ENCODE measurements around the gene PRSS50.

The PRSS50 gene

DNA sequence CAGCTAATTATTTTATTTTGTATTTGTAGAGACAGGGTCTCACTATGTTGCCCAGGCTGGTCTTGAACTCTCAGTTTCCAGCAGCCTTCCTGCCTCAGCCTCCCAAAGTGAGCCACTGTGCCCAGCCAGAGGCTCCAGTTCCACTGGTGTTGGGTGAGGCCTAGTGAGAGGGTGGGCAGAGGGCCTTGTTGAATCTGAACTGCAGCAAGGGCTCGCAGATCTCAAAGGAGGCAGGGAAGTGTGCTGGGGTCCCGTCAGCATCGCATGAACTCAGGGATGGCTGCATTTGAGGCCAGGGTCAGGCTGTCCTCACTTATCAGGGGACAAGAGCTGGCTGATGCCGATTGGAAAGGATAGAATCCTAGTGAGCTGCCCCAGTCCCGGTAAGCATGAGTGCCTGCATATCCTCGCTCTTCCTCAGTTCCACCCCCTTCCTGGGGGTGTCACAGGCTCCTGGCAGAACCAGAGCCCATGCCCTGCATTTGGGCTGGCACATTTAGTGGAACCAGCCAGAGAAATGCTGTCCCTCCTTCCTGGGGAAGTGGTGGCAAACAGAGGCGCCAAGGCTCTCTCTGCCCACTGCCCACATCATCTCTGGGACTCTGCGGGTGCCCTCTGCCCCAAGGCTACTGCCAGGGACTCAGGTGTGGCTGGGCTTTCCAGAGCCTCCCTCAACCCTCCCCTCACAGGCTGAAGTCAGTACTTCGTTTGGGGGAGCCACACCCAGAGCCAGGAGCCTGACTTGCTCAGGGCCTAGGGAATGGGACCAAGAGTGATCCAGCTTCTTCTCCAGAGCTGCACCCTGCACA is 48.3 kb downstream of the PRSS50 start:
- DNase-seq: no peak

- no peak for DNase-seq
Measured at GRCh38 chr3:46668591-46668990, 49.1 kb downstream of the PRSS50 start.

DNA sequence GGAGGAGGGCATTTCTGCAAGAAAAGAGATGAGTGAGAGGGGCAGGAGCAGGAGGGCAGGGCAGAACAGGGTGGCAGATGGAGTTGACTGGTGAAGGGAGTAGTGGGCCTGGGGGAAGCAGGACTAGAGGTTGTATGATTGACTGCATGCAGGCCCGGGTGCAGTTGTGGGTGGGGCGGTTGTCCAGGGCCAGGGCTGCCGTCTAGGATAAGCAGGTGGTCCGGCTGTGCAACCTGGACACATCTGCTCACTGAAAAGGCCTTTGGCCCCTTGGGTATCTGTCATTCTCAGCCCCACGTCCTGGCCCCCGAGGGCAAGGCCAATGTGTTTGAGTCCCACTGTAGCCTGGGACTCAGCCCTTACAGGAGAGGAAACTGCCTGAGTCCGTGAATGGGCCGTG is 49.6 kb downstream of the PRSS50 start:
- DNase-seq: no peak

DNA sequence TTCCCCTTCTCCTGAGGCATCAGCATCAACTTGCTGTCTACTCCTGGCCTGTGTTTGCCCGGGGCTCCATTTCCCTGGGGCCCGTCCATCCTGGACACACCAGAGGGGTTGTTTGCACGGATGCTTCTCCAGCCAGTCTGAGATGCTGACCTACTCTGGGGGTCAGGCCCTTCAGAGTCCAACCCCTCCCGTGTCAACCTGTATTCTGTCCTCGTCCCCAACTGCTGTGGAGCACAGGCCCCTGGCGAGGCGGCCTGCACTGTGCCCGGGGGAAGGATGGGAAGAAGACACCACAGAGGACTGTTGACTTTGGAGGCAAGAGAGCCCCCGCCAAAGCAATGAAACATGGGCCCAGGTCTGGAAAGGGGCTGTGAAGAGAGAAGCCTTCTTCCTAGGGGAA is 50.0 kb downstream of the PRSS50 start:
- no peak for DNase-seq

DNA sequence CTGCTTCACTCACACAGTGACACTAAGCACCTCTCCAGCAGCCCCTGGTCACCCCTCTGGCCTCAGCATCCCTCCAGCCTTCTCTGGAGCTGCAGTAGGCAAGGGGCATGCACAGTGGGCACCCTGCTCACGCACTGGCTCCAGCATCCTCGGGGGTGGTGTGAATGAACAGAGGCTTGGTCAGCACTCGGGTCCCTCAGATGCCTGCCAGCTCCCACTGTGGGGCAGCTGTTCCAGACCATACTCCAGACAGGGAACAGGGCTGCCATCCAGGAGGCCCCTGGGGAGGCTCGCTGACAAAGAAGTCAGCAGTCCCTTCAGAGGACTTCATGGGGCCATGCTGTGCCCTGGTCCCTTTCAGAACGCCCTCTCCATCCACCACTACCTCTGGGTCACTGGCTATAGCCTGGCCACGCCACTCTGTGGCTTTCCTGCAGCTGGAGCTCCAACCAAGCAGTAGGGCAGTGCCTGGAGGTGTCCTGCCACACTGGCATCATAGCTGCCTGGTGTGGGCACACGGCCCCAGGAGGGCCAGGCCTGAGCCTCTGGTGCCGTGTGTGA is 50.5 kb downstream of the PRSS50 start:
- no peak for DNase-seq

DNA sequence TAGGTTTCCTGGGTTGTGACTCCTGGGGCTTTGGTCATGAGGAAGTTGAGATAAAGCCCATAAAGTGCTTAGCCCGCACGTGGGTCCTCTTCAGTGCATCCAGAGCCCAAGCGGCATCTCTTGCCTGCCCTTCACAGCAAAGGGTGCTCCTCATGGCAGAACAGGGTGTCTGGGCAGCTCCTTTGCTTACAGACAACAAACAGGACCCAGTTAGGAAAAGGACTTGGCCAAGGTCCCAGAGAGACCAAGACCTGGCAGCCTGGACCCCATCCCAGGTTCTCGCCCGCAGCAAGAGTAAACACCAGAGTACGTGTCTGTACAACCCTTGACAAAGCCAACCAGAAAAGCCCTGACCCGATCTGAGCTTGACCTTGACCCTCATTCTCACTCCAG is 51.2 kb downstream of the PRSS50 start:
- no peak for DNase-seq

DNA sequence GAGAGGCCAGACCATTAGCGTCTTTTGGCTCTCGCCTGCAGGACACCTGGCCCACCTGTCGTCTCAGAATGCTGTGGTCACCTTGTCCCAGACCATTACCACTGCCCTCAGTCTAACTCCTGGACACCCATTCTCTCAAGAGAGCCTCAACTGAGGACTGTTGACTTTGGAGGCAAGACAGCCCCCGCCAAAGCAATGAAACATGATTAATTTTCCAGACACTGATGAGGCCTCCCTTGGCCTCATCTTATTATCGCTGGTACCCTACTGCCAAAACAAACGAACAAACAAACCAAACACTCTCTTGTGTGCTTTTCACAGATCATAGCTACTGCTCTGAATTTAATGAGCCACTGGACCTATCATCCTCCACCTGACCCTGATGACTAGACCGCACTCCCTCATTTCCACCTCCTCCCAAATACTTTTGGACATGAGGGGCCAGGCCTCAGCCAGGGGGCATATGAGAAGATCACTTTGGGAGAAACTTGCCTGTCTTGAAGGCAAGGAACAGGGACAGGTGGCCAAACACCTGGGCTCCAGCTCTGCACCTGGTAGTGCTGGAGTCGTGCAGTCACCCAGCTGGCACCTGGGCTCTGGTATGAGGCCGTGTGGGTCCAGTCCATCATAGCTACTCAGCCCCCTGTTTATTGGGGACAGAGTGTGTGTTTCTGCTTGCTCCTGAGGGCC is 51.8 kb downstream of the PRSS50 start:
- DNase-seq: no peak

DNA sequence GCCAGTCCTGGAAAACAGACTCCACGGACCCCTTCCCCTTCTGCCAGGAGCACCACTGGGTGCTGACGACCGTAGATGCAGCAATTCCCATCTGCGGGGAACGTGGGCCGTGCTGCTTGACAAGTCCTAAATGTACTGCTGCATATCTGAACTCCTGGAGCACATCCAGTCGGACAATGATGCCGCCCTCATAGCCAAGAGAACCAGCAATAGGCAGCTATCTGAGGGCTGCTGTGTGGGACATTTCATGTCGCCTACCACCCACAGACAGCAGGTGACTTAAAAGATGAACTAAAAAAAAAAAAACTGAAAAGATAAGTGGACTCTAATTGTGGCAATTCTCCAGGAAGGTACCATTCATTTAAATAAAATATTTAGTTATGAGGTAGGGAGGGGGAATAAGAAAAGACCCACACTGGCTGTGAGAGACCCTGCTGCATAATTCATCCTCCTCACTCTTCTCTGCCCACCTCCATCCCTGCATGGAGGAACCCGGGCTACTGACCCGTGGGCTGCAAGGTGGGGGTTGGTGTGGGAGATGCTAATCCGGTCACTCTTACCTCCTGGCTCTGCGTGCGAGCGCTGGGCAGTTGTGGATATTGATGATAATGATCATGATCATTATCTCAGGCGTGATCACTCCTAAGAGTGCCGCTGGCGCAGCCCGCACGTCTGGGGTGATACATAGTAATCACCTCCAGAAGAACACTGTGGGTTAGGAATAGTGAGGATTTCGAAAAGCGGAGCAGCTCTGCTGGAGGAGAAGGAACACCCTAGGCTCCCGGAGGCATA is 52.5 kb downstream of the PRSS50 start:
- DNase-seq: no peak

GRCh38 chr3:46664188-46664970 is 53.3 kb downstream of the PRSS50 start:
- no peak for DNase-seq

DNA sequence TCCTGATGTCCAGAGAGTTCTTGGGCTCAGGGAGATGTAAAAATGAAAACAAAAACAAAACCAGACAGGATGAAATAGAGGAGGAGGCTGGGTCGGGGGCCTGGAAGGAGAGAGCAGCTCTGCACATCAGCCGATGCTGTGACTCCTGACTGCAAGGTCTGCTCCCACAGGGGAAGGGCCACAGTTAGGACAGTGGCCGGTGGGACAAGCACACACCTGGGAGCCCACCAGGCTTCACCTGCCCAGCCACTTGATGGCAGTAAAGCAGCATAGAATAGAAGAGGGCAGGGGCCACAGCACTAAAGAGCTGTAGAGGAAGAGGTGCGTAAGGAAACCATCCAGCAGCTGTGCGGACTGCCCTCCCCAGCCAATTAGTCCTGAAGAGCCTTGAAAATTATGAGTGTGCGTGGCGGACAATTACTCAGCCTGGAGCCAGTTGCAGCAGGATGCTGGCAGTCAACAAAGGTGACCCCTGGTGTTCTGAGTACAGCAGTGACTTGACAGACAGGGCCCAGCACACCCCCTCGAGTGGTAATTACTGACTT is 54.0 kb downstream of the PRSS50 start:
- DNase-seq: no peak

DNA sequence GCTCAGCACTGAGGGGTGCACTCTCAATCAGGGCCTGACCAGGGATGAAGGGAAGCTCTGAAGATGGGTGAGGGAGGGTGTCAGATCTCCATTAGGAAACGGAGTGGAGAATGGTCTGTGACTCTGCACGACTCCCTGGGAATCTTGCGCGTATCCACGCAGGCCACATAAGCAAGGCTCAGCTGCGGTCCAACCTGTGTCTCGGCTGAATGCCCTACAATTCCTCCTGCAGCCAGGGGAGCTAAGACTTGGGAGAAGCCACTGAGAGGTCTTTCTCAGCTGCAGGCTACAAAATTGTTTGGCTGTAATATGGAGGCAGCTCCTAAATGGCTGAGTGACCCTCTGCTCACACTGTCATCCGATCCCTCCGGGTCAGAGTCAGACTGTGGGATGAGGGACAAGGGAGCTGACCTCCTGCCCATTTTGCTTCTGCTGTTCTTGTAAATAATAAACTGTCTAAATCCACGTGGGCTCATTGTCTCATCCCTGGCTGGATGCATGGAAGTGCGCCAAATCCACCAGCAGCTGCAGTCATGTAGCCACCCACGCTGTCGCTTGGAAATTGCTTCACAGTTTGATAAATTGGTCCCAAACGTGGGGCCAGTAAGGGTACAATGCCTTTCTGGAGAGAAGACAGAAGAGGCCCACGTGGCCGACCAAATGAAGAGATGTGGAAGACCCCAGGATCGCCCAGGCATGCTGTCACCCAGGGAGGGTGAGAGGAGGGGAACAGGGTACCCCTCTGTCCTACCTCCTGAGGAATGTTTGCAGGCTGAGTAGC is 54.7 kb downstream of the PRSS50 start:
- peak; percentile 39 for DNase-seq

Measured in HCEC 1CT (cell line).